HCT116 (cell line): ENCODE data around the gene NACC2. TPM values are rescaled to one million over a fixed set of nuclear protein-coding genes. Genes with fewer than 3 reads are reported as not detected.

ENCODE experiments used
- ATAC-seq: fragments of 200-7000 bp; cut with Tn5 transposase; 2 replicates; pipeline ENCODE4 v1.9.1; 2020; ENCODE audit warnings: mild to moderate bottlenecking, moderate library complexity
- BruUV-seq: library from RNA; stranded (reverse); fragments of 400-500 nt; replicated peaks from 2 replicates; lab custom pipeline; 2021; lab: Mats Ljungman, UMichigan
- CTCF ChIA-PET: fragments of 300-600 bp; sonication (Branson Sonifier 250); formaldehyde crosslinking; loops from one replicate; lab custom pipeline; 2021; ENCODE audit warnings: antibody characterized with exemption; lab: Charles Lee
- POLR2A ChIA-PET: fragments of 300-600, 350-600 bp; sonication (Branson Sonifier 250); formaldehyde crosslinking; loops from one replicate; lab custom pipeline; 2021; ENCODE audit warnings: antibody characterized with exemption; lab: Charles Lee
- RAD21 ChIA-PET, 2 experiments: fragments of 300-600 bp; sonication (Branson Sonifier 250); formaldehyde crosslinking; loops; one replicate each; lab custom pipeline; 2023; ENCODE audit warnings: low total read pairs in 2 of 2; ENCODE audit not compliant: uncharacterized antibody in 2 of 2, unreplicated experiment in 2 of 2, low non-redundant PET in 1 of 2; lab: Charles Lee
- DNase-seq: peaks from one replicate; pipeline ENCODE4 v3.0.0-alpha.2; 2010; ENCODE audit warnings: low read depth, low spot score
- H2AFZ ChIP-seq: fragments of 200-600 bp; shearing (Covaris generic), sonication (generic); 2 replicates; pipeline ENCODE4 v1.6.1; 2017; ENCODE audit warnings: low read depth, mixed run types, mixed read lengths, antibody characterized with exemption, low read length; ENCODE audit not compliant: poor library complexity, severe bottlenecking
- H3K27ac ChIP-seq: 2 replicates; pipeline ENCODE4 v1.5.1; 2012; ENCODE audit warnings: low read depth, low read length
- H3K27me3 ChIP-seq: fragments of 200-600 bp; sonication (generic); 2 replicates; pipeline ENCODE4 v1.6.1; 2016; ENCODE audit warnings: mixed run types, low read length, mixed read lengths; ENCODE audit not compliant: insufficient read depth
- H3K36me3 ChIP-seq, 2 experiments: fragments of 200-500 bp in 1 of 2; fragments of 200-600 bp in 1 of 2; sonication (Bioruptor generic) in 1 of 2; sonication (generic) in 1 of 2; 2 replicates each; pipeline versions ENCODE4 v1.5.1 to v1.6.1; 2014 to 2016; ENCODE audit warnings: low read length in 2 of 2, inconsistent platforms in 1 of 2, mixed read lengths in 1 of 2, mixed run types in 1 of 2; ENCODE audit not compliant: insufficient read depth in 2 of 2, control insufficient read depth in 1 of 2
- H3K4me1 ChIP-seq, 2 experiments: fragments of 200-600 bp in 1 of 2; sonication (generic) in 1 of 2; 2 replicates each; pipeline versions ENCODE4 v1.5.1 to v1.6.1; 2012 to 2017; ENCODE audit warnings: low read length in 2 of 2, inconsistent platforms in 1 of 2, mild to moderate bottlenecking in 1 of 2, mixed read lengths in 1 of 2, mixed run types in 1 of 2, moderate library complexity in 1 of 2; ENCODE audit not compliant: insufficient read depth in 2 of 2, control insufficient read depth in 1 of 2
- H3K4me2 ChIP-seq: fragments of 200-600 bp; sonication (generic); 2 replicates; pipeline ENCODE4 v1.6.1; 2017; ENCODE audit warnings: mixed run types, low read length, mixed read lengths
- H3K4me3 ChIP-seq, 2 experiments: fragments of 200-600 bp in 1 of 2; sonication (generic) in 1 of 2; replicated peaks in 1 of 2; 2 replicates each; pipeline ENCODE4 v1.5.1; 2011 to 2016; ENCODE audit warnings: low read length in 2 of 2, control low read depth in 1 of 2, low read depth in 1 of 2, mild to moderate bottlenecking in 1 of 2, mixed read lengths in 1 of 2, mixed run types in 1 of 2
- H3K79me2 ChIP-seq: fragments of 200-600 bp; sonication (generic); 2 replicates; pipeline ENCODE4 v1.6.1; 2017; ENCODE audit warnings: mild to moderate bottlenecking, mixed run types, low read length, moderate library complexity, mixed read lengths; ENCODE audit not compliant: insufficient read depth
- H3K9ac ChIP-seq: fragments of 200-600 bp; sonication (generic); 2 replicates; pipeline ENCODE4 v1.6.1; 2016; ENCODE audit warnings: low read length, mixed read lengths
- H3K9me2 ChIP-seq: fragments of 200-600 bp; sonication (generic), shearing (Covaris generic); 2 replicates; pipeline ENCODE4 v1.6.1; 2017; ENCODE audit warnings: mixed run types, mild to moderate bottlenecking, moderate library complexity; ENCODE audit not compliant: insufficient read depth
- H3K9me3 ChIP-seq, 2 experiments: fragments of 200-500 bp in 1 of 2; fragments of 200-600 bp in 1 of 2; sonication (Bioruptor generic) in 1 of 2; sonication (generic) in 1 of 2; 2 replicates each; pipeline ENCODE4 v1.6.1; 2014 to 2017; ENCODE audit warnings: low read length in 2 of 2, mixed read lengths in 2 of 2, inconsistent platforms in 1 of 2, low read depth in 1 of 2, mild to moderate bottlenecking in 1 of 2, mixed run types in 1 of 2, moderate library complexity in 1 of 2; ENCODE audit not compliant: control insufficient read depth in 1 of 2, insufficient read depth in 1 of 2
- H4K20me1 ChIP-seq: fragments of 200-600 bp; sonication (generic), shearing (Covaris generic); 2 replicates; pipeline ENCODE4 v1.6.1; 2017; ENCODE audit warnings: mixed run types, mild to moderate bottlenecking, moderate library complexity; ENCODE audit not compliant: insufficient read depth
- CBX3 ChIP-seq: IDR thresholded peaks from 2 replicates; pipeline ENCODE4 v1.6.1; 2012; ENCODE audit warnings: low read depth
- CEBPB ChIP-seq: IDR thresholded peaks from 2 replicates; pipeline ENCODE4 v1.6.1; 2012; ENCODE audit warnings: low read depth
- CTCF ChIP-seq, 3 experiments: fragments of 200-600 bp in 1 of 3; sonication (generic) in 1 of 3; IDR thresholded peaks in 2 of 3; conservative IDR thresholded peaks in 1 of 3; 2 replicates each; pipeline ENCODE4 v1.5.1; 2012 to 2017; ENCODE audit warnings: low read depth in 2 of 3, low read length in 2 of 3, antibody characterized with exemption in 1 of 3, borderline replicate concordance in 1 of 3, control low read depth in 1 of 3, mild to moderate bottlenecking in 1 of 3, mixed read lengths in 1 of 3, mixed run types in 1 of 3, moderate library complexity in 1 of 3; ENCODE audit not compliant: insufficient read depth in 1 of 3
- EGR1 ChIP-seq: IDR thresholded peaks from 2 replicates; pipeline ENCODE4 v1.6.1; 2012; ENCODE audit warnings: low read depth
- ELF1 ChIP-seq: IDR thresholded peaks from 2 replicates; pipeline ENCODE4 v1.6.1; 2012; ENCODE audit warnings: low read depth, borderline replicate concordance
- EZH2phosphoT487 ChIP-seq: fragments of 200-600 bp; IDR thresholded peaks from 2 replicates; pipeline ENCODE4 v1.6.1; 2018; ENCODE audit warnings: antibody characterized with exemption, borderline replicate concordance
- JUND ChIP-seq: IDR thresholded peaks from 2 replicates; pipeline ENCODE4 v1.6.1; 2012
- POLR2A ChIP-seq: IDR thresholded peaks from 2 replicates; pipeline ENCODE4 v1.7.0; 2011; ENCODE audit warnings: borderline replicate concordance; ENCODE audit not compliant: insufficient read depth, insufficient read length; ENCODE audit errors: extremely low read depth
- POLR2AphosphoS5 ChIP-seq: IDR thresholded peaks from 2 replicates; pipeline ENCODE4 v1.6.1; 2011; ENCODE audit warnings: mild to moderate bottlenecking, low read depth, low read length, moderate library complexity
- RAD21 ChIP-seq: IDR thresholded peaks from 2 replicates; pipeline ENCODE4 v1.6.1; 2012; ENCODE audit warnings: low read depth, mild to moderate bottlenecking
- SIN3A ChIP-seq: IDR thresholded peaks from 2 replicates; pipeline ENCODE4 v1.6.1; 2012; ENCODE audit warnings: low read depth
- SP1 ChIP-seq: IDR thresholded peaks from 2 replicates; pipeline ENCODE4 v1.6.1; 2012; ENCODE audit warnings: low read depth
- SRF ChIP-seq: IDR thresholded peaks from 2 replicates; pipeline ENCODE4 v1.6.1; 2012; ENCODE audit warnings: low read depth
- TCF7L2 ChIP-seq: IDR thresholded peaks from 2 replicates; pipeline ENCODE4 v1.7.0; 2011; ENCODE audit warnings: borderline replicate concordance, inconsistent platforms; ENCODE audit not compliant: insufficient read depth, insufficient read length; ENCODE audit errors: extremely low read depth
- YY1 ChIP-seq: IDR thresholded peaks from 2 replicates; pipeline ENCODE4 v1.6.1; 2011; ENCODE audit warnings: low read length, low read depth, moderate library complexity, mild to moderate bottlenecking; ENCODE audit not compliant: insufficient replicate concordance; ENCODE audit errors: extremely low read depth
- ZFX ChIP-seq: fragments of 450-650 bp; IDR thresholded peaks from 2 replicates; pipeline ENCODE4 v1.6.1; 2017
- ZNF274 ChIP-seq: fragments of 200-500 bp; sonication (Bioruptor generic); IDR thresholded peaks from 2 replicates; pipeline ENCODE4 v1.6.1; 2014; ENCODE audit warnings: mild to moderate bottlenecking, low read depth, low read length, inconsistent platforms
- intact Hi-C: fragments of 100-400 bp; cut with micrococcal nuclease; formaldehyde crosslinking; loops from 2 replicates; pipeline ENCODE4 v1.10.0; 2022
- total RNA-seq: library from RNA; stranded (reverse); gene quantifications from one replicate; pipeline ENCODE4 v1.2.1, GENCODE V29; 2021; ENCODE audit not compliant: unreplicated experiment
- TF ChIP-seq, protein P1 (sequence below): IDR thresholded peaks from 2 replicates; pipeline ENCODE4 v1.6.1; 2011; ENCODE audit warnings: mild to moderate bottlenecking, low read length, moderate library complexity; ENCODE audit not compliant: insufficient replicate concordance; ENCODE audit errors: extremely low read depth
- TF ChIP-seq, protein P2 (sequence below): IDR thresholded peaks from 2 replicates; pipeline ENCODE4 v1.6.1; 2012; ENCODE audit warnings: low read depth
- TF ChIP-seq, protein P3 (sequence below): IDR thresholded peaks from 2 replicates; pipeline ENCODE4 v1.6.1; 2012

The NACC2 gene
- total RNA-seq, 1 experiment from 2014 or later = 27.8 TPM

DNA sequence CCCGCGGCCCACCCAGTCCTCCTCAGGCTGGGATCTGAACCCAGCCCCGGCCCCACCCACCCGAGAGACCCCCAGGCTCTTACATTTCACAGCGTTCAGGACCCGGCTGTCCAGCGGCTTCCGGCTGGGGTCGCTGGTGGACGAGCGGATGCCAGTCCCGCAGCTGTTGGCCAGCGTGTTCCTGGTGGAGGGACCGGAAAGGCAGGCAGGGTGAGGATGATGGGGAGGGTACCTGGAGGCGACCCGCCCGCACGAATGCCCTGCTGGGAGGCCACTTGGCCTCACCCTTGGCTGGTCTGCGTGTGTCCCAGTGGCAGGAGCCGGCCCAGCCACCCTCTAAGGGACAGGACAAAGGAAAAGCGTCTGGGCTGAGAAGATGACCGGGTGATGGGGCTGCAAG, 82.0 kb downstream of the NACC2 start:
- Histone ChIP-seq H3K27me3 (no peaks in the 10 kb centered on the region), H3K4me1 (peaks cover 9 to 15% of the 10 kb centered on the region in 2 experiments), H3K4me3 (no peak overlapping the region), H3K79me2 (peaks cover 2% of the 10 kb centered on the region; the same call in 1 of the 2 replicates), H3K9me2 (no peaks in the 10 kb centered on the region), H2AFZ (no peak overlapping the region), H3K9me3 (no peaks in the 10 kb centered on the region), H3K36me3 (no peaks in the 10 kb centered on the region; a peak in 1 of 4 replicates), H3K27ac (no peak overlapping the region), H4K20me1 (no peaks in the 10 kb centered on the region), H3K4me2 (no peak overlapping the region), H3K9ac (no peak overlapping the region)
- ChIA-PET CTCF (no interaction called here), POLR2A (no interaction called here), RAD21 (no interaction called here)
- ATAC-seq = no peak
- DNase-seq = no peak
- BruUV-seq = no TSS peak
- no peak for TF ChIP-seq CTCF (IDR thresholded peaks at IDR 0.05 in 2 of 3, conservative IDR thresholded peaks at IDR 0.05 in 1 of 3; ENCODE audit: borderline replicate concordance in 1 of 3, insufficient read depth in 1 of 3, low read depth in 2 of 3, low read length in 2 of 3)
- no peak for TF ChIP-seq RAD21
- TF ChIP-seq CEBPB = no peak
- TF ChIP-seq ZFX = no peak
- TF ChIP-seq POLR2AphosphoS5 = no peak
- TF ChIP-seq ELF1 = no peak
- TF ChIP-seq, protein P1, sequence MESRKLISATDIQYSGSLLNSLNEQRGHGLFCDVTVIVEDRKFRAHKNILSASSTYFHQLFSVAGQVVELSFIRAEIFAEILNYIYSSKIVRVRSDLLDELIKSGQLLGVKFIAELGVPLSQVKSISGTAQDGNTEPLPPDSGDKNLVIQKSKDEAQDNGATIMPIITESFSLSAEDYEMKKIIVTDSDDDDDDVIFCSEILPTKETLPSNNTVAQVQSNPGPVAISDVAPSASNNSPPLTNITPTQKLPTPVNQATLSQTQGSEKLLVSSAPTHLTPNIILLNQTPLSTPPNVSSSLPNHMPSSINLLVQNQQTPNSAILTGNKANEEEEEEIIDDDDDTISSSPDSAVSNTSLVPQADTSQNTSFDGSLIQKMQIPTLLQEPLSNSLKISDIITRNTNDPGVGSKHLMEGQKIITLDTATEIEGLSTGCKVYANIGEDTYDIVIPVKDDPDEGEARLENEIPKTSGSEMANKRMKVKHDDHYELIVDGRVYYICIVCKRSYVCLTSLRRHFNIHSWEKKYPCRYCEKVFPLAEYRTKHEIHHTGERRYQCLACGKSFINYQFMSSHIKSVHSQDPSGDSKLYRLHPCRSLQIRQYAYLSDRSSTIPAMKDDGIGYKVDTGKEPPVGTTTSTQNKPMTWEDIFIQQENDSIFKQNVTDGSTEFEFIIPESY = no peak
- TF ChIP-seq, protein P2, sequence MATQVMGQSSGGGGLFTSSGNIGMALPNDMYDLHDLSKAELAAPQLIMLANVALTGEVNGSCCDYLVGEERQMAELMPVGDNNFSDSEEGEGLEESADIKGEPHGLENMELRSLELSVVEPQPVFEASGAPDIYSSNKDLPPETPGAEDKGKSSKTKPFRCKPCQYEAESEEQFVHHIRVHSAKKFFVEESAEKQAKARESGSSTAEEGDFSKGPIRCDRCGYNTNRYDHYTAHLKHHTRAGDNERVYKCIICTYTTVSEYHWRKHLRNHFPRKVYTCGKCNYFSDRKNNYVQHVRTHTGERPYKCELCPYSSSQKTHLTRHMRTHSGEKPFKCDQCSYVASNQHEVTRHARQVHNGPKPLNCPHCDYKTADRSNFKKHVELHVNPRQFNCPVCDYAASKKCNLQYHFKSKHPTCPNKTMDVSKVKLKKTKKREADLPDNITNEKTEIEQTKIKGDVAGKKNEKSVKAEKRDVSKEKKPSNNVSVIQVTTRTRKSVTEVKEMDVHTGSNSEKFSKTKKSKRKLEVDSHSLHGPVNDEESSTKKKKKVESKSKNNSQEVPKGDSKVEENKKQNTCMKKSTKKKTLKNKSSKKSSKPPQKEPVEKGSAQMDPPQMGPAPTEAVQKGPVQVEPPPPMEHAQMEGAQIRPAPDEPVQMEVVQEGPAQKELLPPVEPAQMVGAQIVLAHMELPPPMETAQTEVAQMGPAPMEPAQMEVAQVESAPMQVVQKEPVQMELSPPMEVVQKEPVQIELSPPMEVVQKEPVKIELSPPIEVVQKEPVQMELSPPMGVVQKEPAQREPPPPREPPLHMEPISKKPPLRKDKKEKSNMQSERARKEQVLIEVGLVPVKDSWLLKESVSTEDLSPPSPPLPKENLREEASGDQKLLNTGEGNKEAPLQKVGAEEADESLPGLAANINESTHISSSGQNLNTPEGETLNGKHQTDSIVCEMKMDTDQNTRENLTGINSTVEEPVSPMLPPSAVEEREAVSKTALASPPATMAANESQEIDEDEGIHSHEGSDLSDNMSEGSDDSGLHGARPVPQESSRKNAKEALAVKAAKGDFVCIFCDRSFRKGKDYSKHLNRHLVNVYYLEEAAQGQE = no peak
- TF ChIP-seq TCF7L2 = no peak
- no peak for TF ChIP-seq YY1
- no peak for TF ChIP-seq CBX3
- TF ChIP-seq EGR1 = no peak
- TF ChIP-seq ZNF274 = no peak
- no peak for TF ChIP-seq JUND
- TF ChIP-seq SRF = no peak
- no peak for TF ChIP-seq SIN3A
- TF ChIP-seq SP1 = no peak
- TF ChIP-seq EZH2phosphoT487 = no peak
- no peak for TF ChIP-seq POLR2A
- TF ChIP-seq, protein P3, sequence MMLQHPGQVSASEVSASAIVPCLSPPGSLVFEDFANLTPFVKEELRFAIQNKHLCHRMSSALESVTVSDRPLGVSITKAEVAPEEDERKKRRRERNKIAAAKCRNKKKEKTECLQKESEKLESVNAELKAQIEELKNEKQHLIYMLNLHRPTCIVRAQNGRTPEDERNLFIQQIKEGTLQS = no peak
- intact Hi-C loops = no loop called here
